Tibial artery (tissue), 4 donors: Measurements from ENCODE around the gene CATSPERZ.

Experiments
- DNase-seq, 2 donors: peaks; one replicate each; pipeline ENCODE4 v3.0.0-alpha.2; 2019
- H3K27ac ChIP-seq, 2 donors: fragments of 200-600 bp; sonication (generic) in 1 of 2; 1 replicate in 1 of 2; 2 replicates in 1 of 2; pipeline ENCODE4 v1.5.1; 2018 to 2019; ENCODE audit warnings: mild to moderate bottlenecking in 1 of 2
- H3K27me3 ChIP-seq, 2 donors: fragments of 200-600 bp; sonication (generic) in 1 of 2; one replicate each; pipeline versions ENCODE4 v1.5.1 to v1.6.0; 2016 to 2019
- H3K36me3 ChIP-seq, 3 donors: fragments of 200-600 bp; sonication (generic) in 2 of 3; one replicate each; pipeline ENCODE4 v1.5.1; 2016 to 2019; ENCODE audit warnings: mild to moderate bottlenecking in 2 of 3
- H3K4me1 ChIP-seq, 4 donors: fragments of 200-600 bp; sonication (generic) in 2 of 4; 1 replicate in 3 of 4; 2 replicates in 1 of 4; pipeline ENCODE4 v1.5.1; 2016 to 2019
- H3K4me3 ChIP-seq, 2 donors: fragments of 200-600 bp; sonication (generic) in 1 of 2; 1 replicate in 1 of 2; 2 replicates in 1 of 2; pipeline ENCODE4 v1.5.1; 2018 to 2019; ENCODE audit warnings: mild to moderate bottlenecking in 2 of 2
- H3K9me3 ChIP-seq, 3 donors: fragments of 200-600 bp; sonication (generic) in 1 of 3; one replicate each; pipeline ENCODE4 v1.5.1; 2016 to 2019
- intact Hi-C: fragments of 100-400 bp; cut with DNase I; formaldehyde crosslinking; loops from one replicate; pipeline ENCODE4 v1.15.0; 2023; ENCODE audit warnings: low total_unique reads
- TF ChIP-seq, protein P1 (sequence below), 2 experiments: fragments of 200-600 bp in 1 of 2; fragments of 450-650 bp in 1 of 2; IDR thresholded peaks; one replicate each; pipeline ENCODE4 v1.5.1; 2017 to 2019; ENCODE audit warnings: antibody characterized with exemption in 2 of 2, mild to moderate bottlenecking in 1 of 2, moderate library complexity in 1 of 2

Gene CATSPERZ

DNA sequence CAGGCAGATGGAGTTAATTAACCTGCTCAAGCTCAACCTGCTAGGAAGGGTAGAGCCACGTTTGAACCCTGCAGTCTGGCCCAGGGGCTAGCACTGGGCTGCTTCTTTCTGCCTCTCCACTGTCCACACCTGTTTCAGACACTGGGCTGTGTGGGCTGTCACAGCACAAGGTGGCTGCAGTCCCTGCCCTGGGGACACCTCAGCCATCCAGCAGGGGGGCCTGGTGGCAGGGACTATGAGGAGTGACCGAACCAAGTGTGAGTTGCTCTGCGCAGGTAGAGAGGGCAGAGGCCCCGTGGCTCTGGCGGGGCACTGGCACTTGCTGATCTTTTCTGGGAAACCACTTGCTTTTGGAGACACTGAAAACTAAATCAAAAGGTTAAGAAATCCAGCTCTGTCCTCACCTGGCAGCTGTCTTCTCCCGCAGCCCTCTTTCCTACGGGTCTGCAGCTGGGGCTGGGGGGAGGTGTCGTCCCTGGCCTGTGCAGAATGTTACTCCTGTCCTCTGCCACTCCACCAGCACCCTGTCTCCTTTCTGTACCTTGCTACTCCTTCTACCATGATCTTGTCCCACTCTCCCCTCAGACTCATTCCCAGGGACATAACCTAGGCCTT is 21.5 kb upstream of the CATSPERZ start:
- Histone ChIP-seq H3K36me3 (peaks cover 20 to 67% (median 35%) of the 10 kb centered on the region in 3 donors), H3K4me3 (no peak overlapping the region), H3K9me3 (no peaks in the 10 kb centered on the region), H3K27ac (no peak overlapping the region), H3K4me1 (peaks cover 0 to 16% (median 11%) of the 10 kb centered on the region in 4 donors), H3K27me3 (no peaks in the 10 kb centered on the region)
- TF ChIP-seq, protein P1, sequence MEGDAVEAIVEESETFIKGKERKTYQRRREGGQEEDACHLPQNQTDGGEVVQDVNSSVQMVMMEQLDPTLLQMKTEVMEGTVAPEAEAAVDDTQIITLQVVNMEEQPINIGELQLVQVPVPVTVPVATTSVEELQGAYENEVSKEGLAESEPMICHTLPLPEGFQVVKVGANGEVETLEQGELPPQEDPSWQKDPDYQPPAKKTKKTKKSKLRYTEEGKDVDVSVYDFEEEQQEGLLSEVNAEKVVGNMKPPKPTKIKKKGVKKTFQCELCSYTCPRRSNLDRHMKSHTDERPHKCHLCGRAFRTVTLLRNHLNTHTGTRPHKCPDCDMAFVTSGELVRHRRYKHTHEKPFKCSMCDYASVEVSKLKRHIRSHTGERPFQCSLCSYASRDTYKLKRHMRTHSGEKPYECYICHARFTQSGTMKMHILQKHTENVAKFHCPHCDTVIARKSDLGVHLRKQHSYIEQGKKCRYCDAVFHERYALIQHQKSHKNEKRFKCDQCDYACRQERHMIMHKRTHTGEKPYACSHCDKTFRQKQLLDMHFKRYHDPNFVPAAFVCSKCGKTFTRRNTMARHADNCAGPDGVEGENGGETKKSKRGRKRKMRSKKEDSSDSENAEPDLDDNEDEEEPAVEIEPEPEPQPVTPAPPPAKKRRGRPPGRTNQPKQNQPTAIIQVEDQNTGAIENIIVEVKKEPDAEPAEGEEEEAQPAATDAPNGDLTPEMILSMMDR (IDR thresholded peaks at IDR 0.05), result no peak
- intact Hi-C loops, result no loop called here
- no peak for DNase-seq

DNA sequence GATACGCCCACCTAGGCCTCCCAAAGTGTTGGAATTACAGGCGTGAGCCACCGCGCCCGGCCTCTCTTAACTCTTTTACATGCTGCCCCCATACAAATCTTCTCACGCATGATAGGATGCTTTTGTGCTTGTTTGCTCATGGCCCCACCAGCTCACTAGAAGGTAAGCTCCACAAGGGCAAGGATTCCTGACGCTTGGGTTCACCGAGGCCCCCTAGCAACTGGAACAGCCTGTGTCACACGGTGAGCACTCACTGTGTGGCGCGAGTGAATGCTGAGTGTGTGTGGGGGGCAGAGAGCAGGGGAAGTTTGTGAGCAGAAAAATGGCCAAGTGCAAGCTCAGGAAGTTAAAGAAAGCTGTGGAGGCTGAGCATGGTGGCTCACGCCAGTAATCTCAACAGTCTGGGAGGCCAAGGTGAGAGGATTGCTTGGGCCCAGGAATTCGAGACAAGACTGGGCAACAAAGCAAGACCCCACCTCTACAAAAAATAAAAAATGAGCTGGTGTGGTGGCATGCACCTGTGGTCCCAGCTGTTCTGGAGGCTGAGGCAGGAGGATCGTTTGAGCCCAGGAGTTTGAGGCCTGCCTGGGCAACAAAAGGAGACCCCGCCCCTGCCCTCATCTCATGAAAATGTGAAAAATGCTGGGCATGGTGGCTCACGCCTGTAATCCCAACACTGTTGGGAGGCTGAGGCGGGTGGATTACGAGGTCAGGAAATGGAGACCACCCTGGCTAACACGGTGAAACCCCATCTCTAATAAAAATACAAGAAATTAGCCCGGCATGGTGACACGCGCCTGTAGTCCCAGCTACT is 18.0 kb upstream of the CATSPERZ start:
- Histone ChIP-seq H3K4me3 (no peak overlapping the region), H3K27ac (no peak overlapping the region), H3K9me3 (no peaks in the 10 kb centered on the region), H3K27me3 (no peaks in the 10 kb centered on the region), H3K4me1 (peaks cover 0 to 32% (median 25%) of the 10 kb centered on the region in 4 donors), H3K36me3 (peaks cover 19 to 46% (median 20%) of the 10 kb centered on the region in 3 donors)
- no peak for DNase-seq
- intact Hi-C loops, result no loop called here
- TF ChIP-seq, protein P1 (IDR thresholded peaks at IDR 0.05), result no peak

DNA sequence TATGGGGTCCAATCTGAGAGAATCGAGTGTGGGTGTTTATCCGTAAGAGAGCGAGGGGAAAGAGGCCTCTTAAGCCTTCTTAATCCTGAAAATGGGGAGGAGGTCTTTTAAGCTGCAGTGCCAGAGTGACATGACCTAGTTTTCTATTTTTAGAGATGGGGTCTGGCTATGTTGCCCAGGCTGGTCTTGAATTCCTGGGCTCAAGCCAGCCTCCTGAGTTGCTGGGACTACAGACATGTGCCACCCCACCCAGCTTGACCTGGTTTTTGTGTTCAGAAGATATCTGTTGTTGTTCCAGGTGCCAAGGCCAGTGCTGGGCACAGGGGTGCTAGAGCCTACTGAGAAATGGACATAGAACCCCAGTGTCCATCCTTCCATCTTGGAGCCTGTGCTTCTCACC is 17.1 kb upstream of the CATSPERZ start:
- intact Hi-C loops, result no loop called here
- Histone ChIP-seq H3K9me3 (no peaks in the 10 kb centered on the region), H3K27ac (peak overlapping the region in 1 of 2 donors; percentile 98), H3K36me3 (peaks cover 10 to 37% (median 20%) of the 10 kb centered on the region in 3 donors), H3K4me1 (peaks cover 0 to 32% (median 26%) of the 10 kb centered on the region in 4 donors), H3K4me3 (no peak overlapping the region), H3K27me3 (peaks cover 0 to under 1% of the 10 kb centered on the region in 2 donors)
- TF ChIP-seq, protein P1 (IDR thresholded peaks at IDR 0.05), result no peak
- no peak for DNase-seq

DNA sequence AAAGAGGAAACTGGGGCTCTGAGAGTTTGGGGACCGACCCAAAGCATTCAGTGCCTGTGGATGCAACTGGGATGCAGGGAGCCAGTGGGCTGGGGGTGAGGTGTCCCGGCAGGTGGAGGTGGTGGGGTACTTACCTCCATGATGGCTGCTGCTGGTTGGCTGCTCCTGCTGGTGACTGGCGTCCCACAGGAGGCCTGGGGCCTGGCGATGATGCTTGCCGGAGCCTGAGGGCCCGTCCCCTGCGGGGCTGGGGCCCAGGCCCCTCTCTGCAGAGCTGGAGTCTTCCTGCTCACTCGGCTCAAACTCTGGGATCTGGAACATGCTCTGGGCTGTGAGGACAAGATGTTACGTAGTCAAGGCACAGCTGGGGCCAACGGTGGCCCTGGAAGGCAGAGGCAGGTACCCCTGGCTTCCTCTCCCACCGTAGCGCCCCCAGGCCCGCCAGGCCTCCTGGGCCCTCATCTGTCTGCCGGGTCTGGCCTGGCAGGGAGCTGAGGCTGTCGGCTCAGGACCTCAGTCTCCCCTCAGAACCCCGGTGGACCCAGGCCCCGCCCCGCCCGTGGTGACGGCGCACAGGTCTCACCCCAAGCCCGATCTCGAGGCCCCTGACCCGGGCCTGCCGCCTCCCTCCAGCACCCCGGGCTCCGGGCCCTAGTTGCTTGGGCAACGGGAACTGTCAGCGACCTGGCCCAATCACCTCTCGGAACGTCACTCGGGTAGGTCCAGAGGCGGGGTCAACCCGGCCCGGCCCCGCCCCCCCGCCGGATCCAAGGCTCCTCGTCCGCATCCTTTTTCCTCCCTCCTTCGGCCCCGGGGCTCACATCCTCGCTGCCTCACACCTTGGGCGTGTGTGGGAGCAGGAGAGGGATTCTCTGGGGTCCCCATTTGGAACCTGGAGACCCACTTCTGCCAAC is 15.9 kb upstream of the CATSPERZ start, which contains the start of gene BAD:
TSS of gene BAD (minus strand) at position 618 of the 914 bp plus-strand sequence. CDS start at position 321, 297 bp downstream.
- TF ChIP-seq, protein P1 (IDR thresholded peaks at IDR 0.05), result no peak
- Histone ChIP-seq H3K9me3 (no peaks in the 10 kb centered on the region), H3K27ac (peak within 1 kb of the TSS; percentile 98), H3K36me3 (peaks cover 4 to 26% (median 9%) of the 10 kb centered on the region in 3 donors), H3K4me1 (peaks cover 0 to 32% (median 27%) of the 10 kb centered on the region in 4 donors), H3K27me3 (peaks cover 0 to 11% of the 10 kb centered on the region in 2 donors), H3K4me3 (peak within 1 kb of the TSS; percentile 82 to 90)
- peak; percentile 94 to 97 for DNase-seq
- intact Hi-C loops, result no loop called here
